Measurements from ENCODE around the gene C1QL2. TPM values are rescaled to one million over a fixed set of nuclear protein-coding genes. Genes with fewer than 3 reads are reported as not detected.

Gene C1QL2
- polyA plus RNA-seq, 1 donor: not detected

GRCh38 chr2:119142824-119143223 is 15.7 kb downstream of the C1QL2 start:
- DNase-seq: no peak

- no peak for DNase-seq
Measured at GRCh38 chr2:119137502-119137901, 21.0 kb downstream of the C1QL2 start.

- DNase-seq: no peak
Measured at GRCh38 chr2:119136872-119137271, 21.7 kb downstream of the C1QL2 start.

- DNase-seq: no peak
Measured at GRCh38 chr2:119136093-119136492, 22.5 kb downstream of the C1QL2 start.

GRCh38 chr2:119134775-119135174 is 23.8 kb downstream of the C1QL2 start:
- DNase-seq: no peak

GRCh38 chr2:119126650-119127049 is 31.9 kb downstream of the C1QL2 start:
- DNase-seq: no peak

GRCh38 chr2:119123389-119123788 is 35.2 kb downstream of the C1QL2 start:
- DNase-seq: no peak

- DNase-seq: no peak
Measured at GRCh38 chr2:119122663-119123062, 35.9 kb downstream of the C1QL2 start.

- DNase-seq: no peak
Measured at GRCh38 chr2:119119999-119120756, 38.4 kb downstream of the C1QL2 start.

- no peak for DNase-seq
Measured at GRCh38 chr2:119119076-119119785, 39.3 kb downstream of the C1QL2 start.

- no peak for DNase-seq
Measured at GRCh38 chr2:119117891-119118882, 40.4 kb downstream of the C1QL2 start.

GRCh38 chr2:119117408-119117807 is 41.1 kb downstream of the C1QL2 start:
- DNase-seq: no peak

GRCh38 chr2:119116411-119117295 is 41.9 kb downstream of the C1QL2 start:
- DNase-seq: no peak

- no peak for DNase-seq
Measured at GRCh38 chr2:119114266-119114665, 44.3 kb downstream of the C1QL2 start.

GRCh38 chr2:119113489-119113770 is 45.1 kb downstream of the C1QL2 start:
- no peak for DNase-seq

GRCh38 chr2:119112770-119113488 is 45.6 kb downstream of the C1QL2 start:
- DNase-seq: no peak

- DNase-seq: no peak
Measured at GRCh38 chr2:119112230-119112629, 46.3 kb downstream of the C1QL2 start.

- DNase-seq: no peak
Measured at GRCh38 chr2:119111115-119111975, 47.2 kb downstream of the C1QL2 start.

GRCh38 chr2:119109866-119110265 is 48.7 kb downstream of the C1QL2 start:
- no peak for DNase-seq

- no peak for DNase-seq
Measured at GRCh38 chr2:119108186-119108585, 50.4 kb downstream of the C1QL2 start.
